Regular cardiac myocyte (primary cell): Measurements from ENCODE around the gene ACAP2. TPM values are rescaled to one million over a fixed set of nuclear protein-coding genes. Genes with fewer than 3 reads are reported as not detected.

Experiments
- total RNA-seq: library from RNA; depleted of rRNA; stranded (reverse); fragments of >200 nt; gene quantifications from 2 replicates; pipeline ENCODE4 v1.2.3, GENCODE V29; 2014

ACAP2 gene
- total RNA-seq, result 51.2 and 82.0 TPM in 2 replicates

DNA sequence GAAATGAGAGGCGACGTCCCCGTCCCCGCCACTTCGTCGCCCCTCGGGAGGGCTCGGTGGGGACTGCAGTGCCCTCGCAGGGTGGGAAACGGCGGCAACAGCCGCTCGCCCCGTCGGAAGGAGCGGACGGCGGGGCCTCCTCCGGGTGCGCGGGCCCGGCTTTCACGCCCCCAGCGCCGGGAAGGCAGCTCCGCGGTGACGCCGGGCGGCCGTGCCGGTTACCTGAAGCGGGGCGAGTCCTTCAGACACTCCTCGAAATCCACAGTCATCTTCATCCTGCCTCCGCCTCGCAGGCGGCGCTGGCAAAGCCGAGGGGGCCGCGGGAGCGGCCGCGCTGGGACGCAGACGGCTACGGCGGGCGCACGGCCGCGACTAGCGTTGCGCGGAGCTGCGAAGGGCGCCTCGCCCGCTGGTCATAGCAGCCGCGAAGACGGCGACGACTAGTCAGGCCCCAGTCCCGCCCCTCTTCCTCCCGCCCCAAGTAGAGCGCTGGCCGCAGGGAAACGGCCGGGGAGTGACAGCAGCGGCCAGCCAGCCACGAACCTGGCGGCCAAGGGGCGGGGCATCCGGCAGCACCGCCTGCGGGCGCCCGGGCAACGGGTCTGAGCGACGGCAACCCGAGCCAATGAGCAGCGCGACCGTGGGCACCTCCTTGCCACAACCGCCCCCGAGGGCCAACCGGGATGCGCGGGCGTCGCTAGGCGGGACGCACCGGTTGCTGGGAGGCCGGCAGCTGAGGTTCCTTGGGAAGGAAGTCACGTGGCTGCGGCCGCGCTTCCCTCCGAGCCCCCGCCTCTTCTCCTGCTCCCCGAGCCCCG is at the start of gene ACAP2:
ACAP2 (minus strand) TSS at position 448 of the 818 bp plus-strand sequence; CDS start at position 275, 173 bp downstream.

GRCh38 chr3:195270817-195271409 is 171.9 kb downstream of the ACAP2 start, which contains the start of gene XXYLT1:
Gene XXYLT1, minus strand, starts transcription at chr3:195271159. Its CDS starts 101 bp downstream, at chr3:195271058.

Other genes starting within 250 kb of the ACAP2 start
- 25.5 and 29.0 TPM in 2 replicates for gene XXYLT1, start 171.9 kb downstream of the ACAP2 start, total RNA-seq
- gene PPP1R2, start 100.3 kb upstream of the ACAP2 start, total RNA-seq, result 136 and 145 TPM in 2 replicates
- gene APOD, start 140.9 kb upstream of the ACAP2 start, total RNA-seq, result 0.19 and 1.4 TPM in 2 replicates